Progenitor cell of endocrine pancreas (in vitro differentiated cells): ENCODE measurements around the gene ZMYND19. TPM values are rescaled to one million over a fixed set of nuclear protein-coding genes. Genes with fewer than 3 reads are reported as not detected.
A peak's percentile ranks its signal among the peaks of the same experiment; 100 is the strongest.
"Not testable (repeated sequence)": the region's sequence is repeated elsewhere in the genome, so short reads cannot be mapped to it uniquely, and the experiment has no call there.

Experiments used
- DNase-seq: peaks from one replicate; pipeline ENCODE4 v3.0.0; 2021; ENCODE audit warnings: low spot score; ENCODE audit not compliant: unreplicated experiment
- H3K27ac Mint-ChIP-seq: 2 replicates; pipeline ENCODE4 v1.8.0; 2021; ENCODE audit warnings: mild to moderate bottlenecking, moderate library complexity, mixed read lengths
- H3K27me3 Mint-ChIP-seq: 2 replicates; pipeline ENCODE4 v1.8.0; 2021; ENCODE audit warnings: mixed read lengths
- H3K36me3 Mint-ChIP-seq: 2 replicates; pipeline ENCODE4 v1.8.0; 2022; ENCODE audit warnings: mixed read lengths; ENCODE audit not compliant: insufficient read depth
- H3K4me1 Mint-ChIP-seq: 2 replicates; pipeline ENCODE4 v1.8.0; 2021; ENCODE audit warnings: low read depth, mixed read lengths
- H3K4me3 Mint-ChIP-seq: 2 replicates; pipeline ENCODE4 v1.8.0; 2021; ENCODE audit warnings: low read depth, mild to moderate bottlenecking, moderate library complexity, mixed read lengths
- H3K9me3 Mint-ChIP-seq: 2 replicates; pipeline ENCODE4 v1.8.0; 2021; ENCODE audit warnings: low read depth, mixed read lengths
- CTCF ChIP-seq: fragments of 200-600 bp; sonication (generic); IDR thresholded peaks from one replicate; pipeline ENCODE4 v1.5.0; 2021; ENCODE audit warnings: antibody characterized with exemption, mild to moderate bottlenecking; ENCODE audit not compliant: unreplicated experiment
- total RNA-seq: library from RNA; stranded (reverse); gene quantifications from 2 replicates; pipeline ENCODE4 v1.2.1, GENCODE V29; 2021

The ZMYND19 gene
- total RNA-seq, 1 donor from 2014 or later: 38.8 TPM

- H3K9me3 Mint-ChIP-seq: no peaks in the 10 kb centered on the region
- H3K4me1 Mint-ChIP-seq: peaks cover 9% of the 10 kb centered on the region
- peaks cover 2% of the 10 kb centered on the region for H3K36me3 Mint-ChIP-seq
- no peak for DNase-seq
- no peak for TF ChIP-seq CTCF
- no peaks in the 10 kb centered on the region for H3K27me3 Mint-ChIP-seq
- peak overlapping the region; percentile 54 for H3K27ac Mint-ChIP-seq
- no peak overlapping the region for H3K4me3 Mint-ChIP-seq
These were observed 42.2 kb upstream of the ZMYND19 start for GRCh38 chr9:137632230-137633161.

- peaks cover 9% of the 10 kb centered on the region for H3K4me1 Mint-ChIP-seq
- TF ChIP-seq CTCF: no peak
- no peak overlapping the region for H3K4me3 Mint-ChIP-seq
- H3K27me3 Mint-ChIP-seq: no peaks in the 10 kb centered on the region
- no peaks in the 10 kb centered on the region for H3K9me3 Mint-ChIP-seq
- peaks cover 2% of the 10 kb centered on the region for H3K36me3 Mint-ChIP-seq
- no peak for DNase-seq
- H3K27ac Mint-ChIP-seq: no peak overlapping the region
These were observed 41.3 kb upstream of the ZMYND19 start for GRCh38 chr9:137631345-137632229.

- TF ChIP-seq CTCF: no peak
- Mint-ChIP-seq H3K9me3 (no peaks in the 10 kb centered on the region), H3K27ac (peak overlapping the region; percentile 4), H3K36me3 (peaks cover 2% of the 10 kb centered on the region), H3K4me1 (peaks cover 9% of the 10 kb centered on the region), H3K27me3 (no peaks in the 10 kb centered on the region), H3K4me3 (no peak overlapping the region)
- no peak for DNase-seq
These were observed 40.4 kb upstream of the ZMYND19 start for GRCh38 chr9:137630679-137631078.

GRCh38 chr9:137630126-137630525, 39.8 kb upstream of the ZMYND19 start:
- no peaks in the 10 kb centered on the region for H3K9me3 Mint-ChIP-seq
- TF ChIP-seq CTCF: no peak
- H3K27me3 Mint-ChIP-seq: no peaks in the 10 kb centered on the region
- no peak overlapping the region for H3K4me3 Mint-ChIP-seq
- H3K4me1 Mint-ChIP-seq: peaks cover 9% of the 10 kb centered on the region
- no peak for DNase-seq
- H3K27ac Mint-ChIP-seq: peak overlapping the region; percentile 22
- H3K36me3 Mint-ChIP-seq: peaks cover 4% of the 10 kb centered on the region

- H3K27ac Mint-ChIP-seq, H3K4me1 Mint-ChIP-seq, DNase-seq, H3K36me3 Mint-ChIP-seq, H3K9me3 Mint-ChIP-seq, H3K27me3 Mint-ChIP-seq, H3K4me3 Mint-ChIP-seq: not testable (repeated sequence)
These were observed 37.1 kb upstream of the ZMYND19 start for GRCh38 chr9:137627406-137627805.
